ENCODE results near the gene CTSG. TPM values are rescaled to one million over a fixed set of nuclear protein-coding genes. Genes with fewer than 3 reads are reported as not detected.

Gene CTSG
- total RNA-seq, 1 experiment from 2014 or later = not detected

DNA sequence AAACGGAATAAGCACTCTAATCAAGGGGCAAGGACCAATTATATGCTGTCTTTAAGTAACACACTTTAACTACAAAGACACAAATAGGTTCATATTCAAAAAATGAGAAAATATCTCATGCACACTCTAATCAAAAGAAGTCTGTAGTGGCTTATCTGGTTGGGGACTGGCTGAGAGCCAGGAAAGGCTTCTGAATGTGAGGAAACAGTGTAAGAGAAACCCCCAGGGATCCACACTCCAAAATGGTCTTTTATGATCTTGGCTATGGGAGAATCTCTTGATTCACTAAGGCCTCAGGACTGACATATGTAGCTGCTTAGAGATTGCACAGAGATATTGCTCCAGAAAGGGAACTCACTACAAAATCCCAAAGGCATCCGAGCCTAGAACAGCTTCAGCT is 10.3 kb downstream of the CTSG start:
- Histone ChIP-seq H3K27ac (ENCODE audit: insufficient read length, low read depth, low read length) (no peak overlapping the region), H2BK120ac (ENCODE audit: low read depth, low read length, poor library complexity, severe bottlenecking) (no peak overlapping the region), H3K23ac (ENCODE audit: insufficient read length, low read depth, low read length) (no peak overlapping the region), H2BK5ac (ENCODE audit: insufficient read length, low read length) (no peak overlapping the region), H3K9me3 (ENCODE audit: control insufficient read depth, low read depth, low read length) (peaks cover 13% of the 10 kb centered on the region), H2BK12ac (ENCODE audit: insufficient read length, low read depth, low read length) (no peak overlapping the region), H4K91ac (ENCODE audit: insufficient read length, low read depth, low read length) (no peak overlapping the region), H3K18ac (ENCODE audit: insufficient read length, low read depth, low read length) (no peak overlapping the region), H3K23me2 (ENCODE audit: insufficient read length, low read depth, low read length, poor library complexity, severe bottlenecking) (no peaks in the 10 kb centered on the region), H3K4ac (ENCODE audit: low read depth, low read length) (no peak overlapping the region), H3K9ac (ENCODE audit: extremely low read depth, insufficient read length, low read length) (no peak overlapping the region), H4K20me1 (ENCODE audit: control insufficient read depth, insufficient read depth, insufficient read length) (no peaks in the 10 kb centered on the region), H4K5ac (ENCODE audit: insufficient read length, low read depth, low read length) (no peak overlapping the region), H3K4me1 (ENCODE audit: insufficient read depth, low read length) (no peaks in the 10 kb centered on the region), H3K79me2 (ENCODE audit: insufficient read depth, low read length) (no peaks in the 10 kb centered on the region), H2AK5ac (ENCODE audit: insufficient read length, low read length) (no peak overlapping the region), H3K14ac (ENCODE audit: insufficient read depth, low read length) (no peak overlapping the region), H2BK20ac (ENCODE audit: low read depth, low read length, poor library complexity, severe bottlenecking) (no peak overlapping the region), H3K56ac (ENCODE audit: insufficient read length, low read depth, low read length) (no peak overlapping the region), H3K4me2 (ENCODE audit: insufficient read depth, insufficient read length, low read length) (no peak overlapping the region), H4K8ac (replicated peaks; ENCODE audit: insufficient read length, low read depth, low read length) (no peak overlapping the region), H2BK15ac (ENCODE audit: low read depth, low read length) (no peak overlapping the region), H3K27me3 (ENCODE audit: insufficient read depth, low read length) (no peaks in the 10 kb centered on the region), H2AFZ (ENCODE audit: low read length) (no peak overlapping the region), H3K79me1 (ENCODE audit: insufficient read depth, low read depth, low read length, poor library complexity, severe bottlenecking) (no peaks in the 10 kb centered on the region), H3T11ph (ENCODE audit: low read length) (no peak overlapping the region)
- WGBS (ENCODE audit: extremely low coverage, insufficient read length, low lambda C conversion rate) = no CpG with 5 or more reads among the region's 2 CpGs
- H3K4me3 Mint-ChIP-seq = no peak overlapping the region
- no peak overlapping the region for H3K27ac Mint-ChIP-seq
- TF ChIP-seq, protein P1, sequence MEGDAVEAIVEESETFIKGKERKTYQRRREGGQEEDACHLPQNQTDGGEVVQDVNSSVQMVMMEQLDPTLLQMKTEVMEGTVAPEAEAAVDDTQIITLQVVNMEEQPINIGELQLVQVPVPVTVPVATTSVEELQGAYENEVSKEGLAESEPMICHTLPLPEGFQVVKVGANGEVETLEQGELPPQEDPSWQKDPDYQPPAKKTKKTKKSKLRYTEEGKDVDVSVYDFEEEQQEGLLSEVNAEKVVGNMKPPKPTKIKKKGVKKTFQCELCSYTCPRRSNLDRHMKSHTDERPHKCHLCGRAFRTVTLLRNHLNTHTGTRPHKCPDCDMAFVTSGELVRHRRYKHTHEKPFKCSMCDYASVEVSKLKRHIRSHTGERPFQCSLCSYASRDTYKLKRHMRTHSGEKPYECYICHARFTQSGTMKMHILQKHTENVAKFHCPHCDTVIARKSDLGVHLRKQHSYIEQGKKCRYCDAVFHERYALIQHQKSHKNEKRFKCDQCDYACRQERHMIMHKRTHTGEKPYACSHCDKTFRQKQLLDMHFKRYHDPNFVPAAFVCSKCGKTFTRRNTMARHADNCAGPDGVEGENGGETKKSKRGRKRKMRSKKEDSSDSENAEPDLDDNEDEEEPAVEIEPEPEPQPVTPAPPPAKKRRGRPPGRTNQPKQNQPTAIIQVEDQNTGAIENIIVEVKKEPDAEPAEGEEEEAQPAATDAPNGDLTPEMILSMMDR (conservative IDR thresholded peaks at IDR 0.05) = no peak
- peaks cover 6 to 26% (median 6%) of the 10 kb centered on the region in 3 experiments; a peak in 5 of 7 replicates for H3K36me3 Mint-ChIP-seq (ENCODE audit: insufficient read depth in 1 of 3, low read depth in 3 of 3)
- H3K9me3 Mint-ChIP-seq = peaks cover 21 to 89% of the 10 kb centered on the region in 2 experiments
- H3K27me3 Mint-ChIP-seq (ENCODE audit: low read depth) = no peaks in the 10 kb centered on the region; the same call in 1 of the 2 replicates
- DNase-seq = no peak
- no peaks in the 10 kb centered on the region for H3K4me1 Mint-ChIP-seq

Data from H9 (cell line).